Right lobe of liver (tissue), 4 donors: ENCODE results near the gene FSTL3.

Source experiments
- POLR2A ChIP-seq: fragments of 450-650 bp; IDR thresholded peaks from one replicate; pipeline ENCODE4 v1.6.1; 2017; ENCODE audit warnings: antibody characterized with exemption, mild to moderate bottlenecking
- TF ChIP-seq, protein P1 (sequence below), 4 donors: fragments of 200-600 bp in 3 of 4; fragments of 450-650 bp in 1 of 4; IDR thresholded peaks; one replicate each; pipeline versions ENCODE4 v1.5.1 to v1.8.0; 2016 to 2022; ENCODE audit warnings: antibody characterized with exemption in 4 of 4, mild to moderate bottlenecking in 2 of 4
- donor health status: DM: no; HTN: no; CAD: no.
- donor health status: DM: no; HTN: no; CAD: no.
- donor health status: DM: no; HTN: yes; CAD: no.

DNA sequence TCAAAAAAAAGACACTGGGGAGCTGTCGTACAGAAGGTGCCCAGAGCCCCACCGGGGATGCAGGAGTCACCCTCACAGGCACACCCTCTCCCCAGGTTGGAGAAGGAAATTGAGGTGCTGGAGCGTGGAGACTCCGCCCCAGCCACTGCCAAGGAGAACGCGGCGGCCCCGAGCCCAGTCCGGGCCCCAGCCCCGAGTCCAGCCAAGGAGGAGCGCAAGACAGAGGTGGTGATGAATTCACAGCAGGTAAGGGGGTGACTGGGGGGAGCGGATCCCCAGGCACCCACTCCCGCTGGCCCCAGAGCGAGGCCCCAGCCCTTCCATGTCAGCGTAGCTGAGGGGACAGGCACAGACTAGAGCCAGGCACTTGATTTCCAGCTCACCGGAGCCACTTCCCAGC lies 54.8 kb downstream of the FSTL3 start:
- TF ChIP-seq, protein P1, sequence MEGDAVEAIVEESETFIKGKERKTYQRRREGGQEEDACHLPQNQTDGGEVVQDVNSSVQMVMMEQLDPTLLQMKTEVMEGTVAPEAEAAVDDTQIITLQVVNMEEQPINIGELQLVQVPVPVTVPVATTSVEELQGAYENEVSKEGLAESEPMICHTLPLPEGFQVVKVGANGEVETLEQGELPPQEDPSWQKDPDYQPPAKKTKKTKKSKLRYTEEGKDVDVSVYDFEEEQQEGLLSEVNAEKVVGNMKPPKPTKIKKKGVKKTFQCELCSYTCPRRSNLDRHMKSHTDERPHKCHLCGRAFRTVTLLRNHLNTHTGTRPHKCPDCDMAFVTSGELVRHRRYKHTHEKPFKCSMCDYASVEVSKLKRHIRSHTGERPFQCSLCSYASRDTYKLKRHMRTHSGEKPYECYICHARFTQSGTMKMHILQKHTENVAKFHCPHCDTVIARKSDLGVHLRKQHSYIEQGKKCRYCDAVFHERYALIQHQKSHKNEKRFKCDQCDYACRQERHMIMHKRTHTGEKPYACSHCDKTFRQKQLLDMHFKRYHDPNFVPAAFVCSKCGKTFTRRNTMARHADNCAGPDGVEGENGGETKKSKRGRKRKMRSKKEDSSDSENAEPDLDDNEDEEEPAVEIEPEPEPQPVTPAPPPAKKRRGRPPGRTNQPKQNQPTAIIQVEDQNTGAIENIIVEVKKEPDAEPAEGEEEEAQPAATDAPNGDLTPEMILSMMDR (IDR thresholded peaks at IDR 0.05), result no peak
- no peak for TF ChIP-seq POLR2A
